GM12873 (cell line): ENCODE data around the gene TTC16.

Experiments used
- CTCF ChIP-seq: IDR thresholded peaks from 2 replicates; pipeline ENCODE4 v1.5.1; 2012; ENCODE audit warnings: low read depth, mild to moderate bottlenecking, moderate library complexity, low read length, control low read depth; ENCODE audit not compliant: insufficient read depth; ENCODE audit errors: missing control alignments

TTC16 gene

GRCh38 chr9:127735530-127736185 is 19.8 kb downstream of the TTC16 start:
- TF ChIP-seq CTCF = no peak

GRCh38 chr9:127738666-127739065 is 22.8 kb downstream of the TTC16 start:
- TF ChIP-seq CTCF = no peak

- no peak for TF ChIP-seq CTCF
Observed at GRCh38 chr9:127739614-127740330, 23.9 kb downstream of the TTC16 start.

- TF ChIP-seq CTCF = no peak
Observed at GRCh38 chr9:127741831-127742434, 26.1 kb downstream of the TTC16 start.

- TF ChIP-seq CTCF = no peak
Observed at GRCh38 chr9:127742435-127743088, 26.7 kb downstream of the TTC16 start.

- no peak for TF ChIP-seq CTCF
Observed at GRCh38 chr9:127744398-127745110, 28.7 kb downstream of the TTC16 start.
